DOHH2 (cell line): ENCODE results near the gene TWF2.

Experiments
- H3F3A ChIP-seq: fragments of 200-600 bp; sonication (generic), shearing (Covaris generic); 2 replicates; pipeline ENCODE4 v1.6.0; 2016; ENCODE audit warnings: antibody characterized with exemption, mild to moderate bottlenecking; ENCODE audit not compliant: control insufficient read depth, insufficient read depth
- H3K27ac ChIP-seq: fragments of 200-600 bp; sonication (generic); 2 replicates; pipeline ENCODE4 v1.5.1; 2014; ENCODE audit warnings: low read depth, mild to moderate bottlenecking, low read length, moderate library complexity
- H3K27me3 ChIP-seq: fragments of 200-600 bp; sonication (generic); 2 replicates; pipeline ENCODE4 v1.6.1; 2014; ENCODE audit warnings: mild to moderate bottlenecking, low read length, mixed read lengths; ENCODE audit not compliant: control insufficient read depth
- H3K36me3 ChIP-seq: fragments of 200-600 bp; sonication (generic); 2 replicates; pipeline ENCODE4 v1.6.1; 2014; ENCODE audit warnings: mild to moderate bottlenecking, low read length, moderate library complexity, mixed read lengths; ENCODE audit not compliant: control insufficient read depth
- H3K4me1 ChIP-seq: fragments of 200-600 bp; sonication (generic); 2 replicates; pipeline ENCODE4 v1.6.1; 2014; ENCODE audit warnings: mild to moderate bottlenecking, low read length, mixed read lengths; ENCODE audit not compliant: control insufficient read depth
- H3K4me2 ChIP-seq: fragments of 200-600 bp; sonication (generic); 2 replicates; pipeline ENCODE4 v1.6.0; 2014; ENCODE audit warnings: mild to moderate bottlenecking, low read length, moderate library complexity
- H3K4me3 ChIP-seq: fragments of 200-600 bp; sonication (generic); 2 replicates; pipeline ENCODE4 v1.5.1; 2014; ENCODE audit warnings: mild to moderate bottlenecking, low read length, mixed read lengths
- H3K79me2 ChIP-seq: fragments of 200-600 bp; sonication (generic); 2 replicates; pipeline ENCODE4 v1.6.1; 2014; ENCODE audit warnings: mild to moderate bottlenecking, low read length, mixed read lengths; ENCODE audit not compliant: control insufficient read depth
- H3K9me2 ChIP-seq: fragments of 200-600 bp; sonication (generic); replicated peaks from 2 replicates; pipeline ENCODE4 v1.6.1; 2014; ENCODE audit warnings: mild to moderate bottlenecking, low read length, mixed read lengths; ENCODE audit not compliant: control insufficient read depth
- H3K9me3 ChIP-seq: fragments of 200-600 bp; sonication (generic); 2 replicates; pipeline ENCODE4 v1.6.1; 2014; ENCODE audit warnings: antibody characterized with exemption, low read length, mixed read lengths; ENCODE audit not compliant: control insufficient read depth, insufficient read depth
- H4K20me1 ChIP-seq: fragments of 200-600 bp; sonication (generic); 2 replicates; pipeline ENCODE4 v1.6.0; 2014; ENCODE audit warnings: low read depth, mild to moderate bottlenecking, antibody characterized with exemption, low read length, moderate library complexity; ENCODE audit not compliant: control insufficient read depth, insufficient read depth
- EZH2phosphoT487 ChIP-seq: fragments of 200-600 bp; sonication (generic); IDR thresholded peaks from 2 replicates; pipeline ENCODE4 v1.6.1; 2017; ENCODE audit warnings: borderline replicate concordance, mild to moderate bottlenecking, antibody characterized with exemption, low read length, moderate library complexity, mixed read lengths
- TF ChIP-seq, protein P1 (sequence below): fragments of 200-600 bp; sonication (generic); IDR thresholded peaks from one replicate; pipeline ENCODE4 v1.5.1; 2014; ENCODE audit warnings: antibody characterized with exemption, mild to moderate bottlenecking, low read depth, low read length; ENCODE audit not compliant: poor library complexity, severe bottlenecking

Gene TWF2

DNA sequence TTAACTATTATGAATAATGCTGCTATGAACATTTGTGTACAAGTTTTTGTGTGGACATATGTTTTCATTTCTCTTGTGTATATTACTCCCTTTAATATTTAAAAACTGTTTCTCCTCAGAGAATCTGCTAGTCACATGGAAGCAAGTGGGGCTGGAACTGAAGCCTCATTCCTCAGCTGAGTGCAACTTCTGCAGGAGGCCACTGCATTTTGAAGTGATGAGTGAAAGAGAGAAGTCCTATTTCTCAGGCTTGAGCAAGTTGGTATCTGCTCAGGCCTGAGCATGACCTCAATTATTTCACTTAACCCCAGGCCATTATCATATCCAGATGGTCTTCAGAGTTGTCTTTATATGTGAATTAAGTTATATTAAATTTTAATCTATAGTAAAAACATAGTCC, 25.1 kb downstream of the TWF2 start:
- Histone ChIP-seq H3K79me2 (peaks cover 3% of the 10 kb centered on the region), H3K27me3 (no peaks in the 10 kb centered on the region), H3K4me1 (peaks cover 4% of the 10 kb centered on the region), H3K9me2 (no peaks in the 10 kb centered on the region), H4K20me1 (no peaks in the 10 kb centered on the region), H3F3A (peaks cover 15% of the 10 kb centered on the region), H3K36me3 (peaks cover 85% of the 10 kb centered on the region), H3K4me2 (no peak overlapping the region), H3K9me3 (no peaks in the 10 kb centered on the region), H3K4me3 (no peak overlapping the region), H3K27ac (no peak overlapping the region)
- TF ChIP-seq EZH2phosphoT487 = no peak

DNA sequence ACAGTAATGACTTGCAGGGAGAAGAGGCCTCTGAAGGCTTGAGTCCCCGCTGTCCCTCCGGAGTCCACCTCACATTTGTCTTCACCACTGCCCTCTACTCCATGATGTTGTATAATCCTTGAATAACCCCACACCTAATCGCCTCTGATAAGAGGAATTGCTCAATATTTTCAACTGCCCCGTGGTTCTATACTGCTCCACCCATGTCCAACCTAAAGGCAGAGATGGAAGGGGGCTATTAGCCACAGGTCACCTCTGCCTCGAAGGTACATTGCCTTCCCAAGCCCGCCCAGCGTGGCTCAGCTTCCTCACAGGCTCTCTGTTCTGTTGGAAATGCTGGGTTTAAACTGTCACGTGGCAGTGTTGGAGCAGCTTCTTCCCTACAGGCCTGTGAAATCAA, 26.0 kb downstream of the TWF2 start:
- no peak overlapping the region for H3K4me3 ChIP-seq
- no peaks in the 10 kb centered on the region for H4K20me1 ChIP-seq
- no peaks in the 10 kb centered on the region for H3K9me2 ChIP-seq
- H3K27me3 ChIP-seq = no peaks in the 10 kb centered on the region
- no peak overlapping the region for H3K27ac ChIP-seq
- no peak overlapping the region for H3K4me2 ChIP-seq
- TF ChIP-seq, protein P1, sequence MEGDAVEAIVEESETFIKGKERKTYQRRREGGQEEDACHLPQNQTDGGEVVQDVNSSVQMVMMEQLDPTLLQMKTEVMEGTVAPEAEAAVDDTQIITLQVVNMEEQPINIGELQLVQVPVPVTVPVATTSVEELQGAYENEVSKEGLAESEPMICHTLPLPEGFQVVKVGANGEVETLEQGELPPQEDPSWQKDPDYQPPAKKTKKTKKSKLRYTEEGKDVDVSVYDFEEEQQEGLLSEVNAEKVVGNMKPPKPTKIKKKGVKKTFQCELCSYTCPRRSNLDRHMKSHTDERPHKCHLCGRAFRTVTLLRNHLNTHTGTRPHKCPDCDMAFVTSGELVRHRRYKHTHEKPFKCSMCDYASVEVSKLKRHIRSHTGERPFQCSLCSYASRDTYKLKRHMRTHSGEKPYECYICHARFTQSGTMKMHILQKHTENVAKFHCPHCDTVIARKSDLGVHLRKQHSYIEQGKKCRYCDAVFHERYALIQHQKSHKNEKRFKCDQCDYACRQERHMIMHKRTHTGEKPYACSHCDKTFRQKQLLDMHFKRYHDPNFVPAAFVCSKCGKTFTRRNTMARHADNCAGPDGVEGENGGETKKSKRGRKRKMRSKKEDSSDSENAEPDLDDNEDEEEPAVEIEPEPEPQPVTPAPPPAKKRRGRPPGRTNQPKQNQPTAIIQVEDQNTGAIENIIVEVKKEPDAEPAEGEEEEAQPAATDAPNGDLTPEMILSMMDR = no peak
- TF ChIP-seq EZH2phosphoT487 = no peak
- H3K9me3 ChIP-seq = no peaks in the 10 kb centered on the region
- H3K4me1 ChIP-seq = peaks cover 4% of the 10 kb centered on the region
- H3K36me3 ChIP-seq = peaks cover 86% of the 10 kb centered on the region
- no peaks in the 10 kb centered on the region for H3K79me2 ChIP-seq
- peaks cover 15% of the 10 kb centered on the region for H3F3A ChIP-seq

DNA sequence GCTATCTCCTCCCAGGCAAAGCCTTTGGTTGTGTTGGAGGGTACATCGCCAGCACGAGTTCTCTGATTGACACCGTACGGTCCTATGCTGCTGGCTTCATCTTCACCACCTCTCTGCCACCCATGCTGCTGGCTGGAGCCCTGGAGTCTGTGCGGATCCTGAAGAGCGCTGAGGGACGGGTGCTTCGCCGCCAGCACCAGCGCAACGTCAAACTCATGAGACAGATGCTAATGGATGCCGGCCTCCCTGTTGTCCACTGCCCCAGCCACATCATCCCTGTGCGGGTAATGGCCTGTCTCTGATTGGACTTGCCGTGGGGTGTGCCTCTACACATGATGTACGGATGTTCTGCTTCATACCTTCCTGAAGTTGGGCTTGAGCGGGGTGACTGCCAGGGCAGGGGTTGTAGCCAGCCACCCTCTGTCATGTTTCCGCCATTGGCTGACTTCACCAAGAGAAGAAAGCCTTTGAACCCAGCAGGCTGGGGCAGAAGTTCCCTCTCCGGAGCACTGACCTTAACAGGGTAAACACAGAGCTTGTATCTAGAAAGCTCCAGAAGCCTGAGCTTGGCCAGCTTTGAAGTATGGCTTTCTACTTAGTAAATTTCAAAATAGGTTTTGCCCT, 27.6 kb downstream of the TWF2 start:
- peaks cover 87% of the 10 kb centered on the region for H3K36me3 ChIP-seq
- peaks cover 15% of the 10 kb centered on the region for H3F3A ChIP-seq
- H3K9me3 ChIP-seq = no peaks in the 10 kb centered on the region
- no peaks in the 10 kb centered on the region for H3K9me2 ChIP-seq
- H3K79me2 ChIP-seq = no peaks in the 10 kb centered on the region
- H4K20me1 ChIP-seq = no peaks in the 10 kb centered on the region
- no peak overlapping the region for H3K27ac ChIP-seq
- no peaks in the 10 kb centered on the region for H3K27me3 ChIP-seq
- no peak overlapping the region for H3K4me2 ChIP-seq
- H3K4me3 ChIP-seq = no peak overlapping the region
- no peak for TF ChIP-seq EZH2phosphoT487
- TF ChIP-seq, protein P1 = no peak
- H3K4me1 ChIP-seq = no peaks in the 10 kb centered on the region

DNA sequence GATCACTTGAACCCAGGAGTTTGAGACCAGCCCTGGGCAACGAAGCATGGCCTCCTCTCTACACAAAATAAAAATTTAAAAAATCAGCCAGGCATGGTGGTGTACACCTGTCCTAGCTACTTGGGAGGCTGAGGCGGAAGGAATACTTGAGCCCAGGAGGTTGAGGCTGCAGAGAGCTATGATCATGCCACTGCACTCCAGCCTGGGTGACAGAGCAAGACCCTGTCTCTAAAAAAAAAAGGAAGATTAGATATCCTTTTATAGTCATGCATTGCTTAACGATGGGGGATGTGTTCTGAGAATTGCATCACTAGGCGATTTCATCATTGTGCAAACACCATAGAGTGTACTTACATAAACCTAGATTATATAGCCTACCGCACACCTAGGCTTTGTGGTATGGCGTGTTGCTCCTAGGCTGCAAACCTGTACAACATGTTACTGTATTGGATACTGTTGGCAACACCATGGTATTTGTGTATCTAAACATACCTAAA, 28.4 kb downstream of the TWF2 start:
- no peak overlapping the region for H3K4me2 ChIP-seq
- H3K79me2 ChIP-seq = no peaks in the 10 kb centered on the region
- H3K27me3 ChIP-seq = no peaks in the 10 kb centered on the region
- no peak overlapping the region for H3K4me3 ChIP-seq
- no peak overlapping the region for H3K27ac ChIP-seq
- no peaks in the 10 kb centered on the region for H3K9me3 ChIP-seq
- peaks cover 93% of the 10 kb centered on the region for H3K36me3 ChIP-seq
- peaks cover 15% of the 10 kb centered on the region for H3F3A ChIP-seq
- H3K4me1 ChIP-seq = no peaks in the 10 kb centered on the region
- H4K20me1 ChIP-seq = no peaks in the 10 kb centered on the region
- TF ChIP-seq, protein P1 = no peak
- no peak for TF ChIP-seq EZH2phosphoT487
- no peaks in the 10 kb centered on the region for H3K9me2 ChIP-seq
